Measurements from ENCODE around the gene ARID3C.

DNA sequence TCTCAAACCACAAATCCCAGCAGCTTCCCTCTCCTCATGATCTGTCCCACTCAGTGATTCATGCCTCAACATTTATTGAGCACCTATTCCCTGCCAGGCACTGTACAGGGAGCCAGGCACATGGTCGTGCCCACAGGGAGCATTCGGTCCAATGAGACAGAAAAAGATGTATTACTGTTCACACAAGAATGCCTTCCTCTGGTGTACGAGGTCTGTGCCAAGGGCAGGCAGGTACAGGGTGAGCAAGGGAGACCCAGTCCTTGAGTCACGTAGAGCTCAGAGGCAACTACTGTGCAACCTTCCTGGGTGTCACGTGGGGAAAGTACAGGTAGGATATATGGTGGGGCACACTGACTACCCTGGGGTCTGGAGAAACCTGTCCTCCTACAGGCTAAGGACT is 43.9 kb downstream of the ARID3C start:
- no peak for TF ChIP-seq CTCF (IDR thresholded peaks at IDR 0.05)
- TF ChIP-seq POLR2A (IDR thresholded peaks at IDR 0.05) = no peak
